SKM-1 treated with dmso at 0.1 percent for 144 hours (cell line): ENCODE measurements around the gene SOX1.

Experiments
- DNase-seq: peaks from one replicate; lab custom pipeline; 2025; ENCODE audit not compliant: unreplicated experiment; lab: John Stamatoyannopoulos, UW

The SOX1 gene

GRCh38 chr13:112067116-112067741, at the start of gene SOX1:
TSS of gene SOX1 (plus strand) at chr13:112067149. CDS start at chr13:112067659, 510 bp downstream.
- no peak for DNase-seq

GRCh38 chr13:112024577-112024976, 42.4 kb upstream of the SOX1 start:
- DNase-seq = no peak

GRCh38 chr13:112027250-112027649, 39.7 kb upstream of the SOX1 start:
- no peak for DNase-seq

- no peak for DNase-seq
These were observed 38.5 kb upstream of the SOX1 start for GRCh38 chr13:112028481-112028880.

- DNase-seq = no peak
These were observed 37.8 kb upstream of the SOX1 start for GRCh38 chr13:112029143-112029542.

- no peak for DNase-seq
These were observed 34.6 kb upstream of the SOX1 start for GRCh38 chr13:112032186-112032993.

- DNase-seq = no peak
These were observed 32.7 kb upstream of the SOX1 start for GRCh38 chr13:112034231-112034630.

- DNase-seq = no peak
These were observed 32.1 kb upstream of the SOX1 start for GRCh38 chr13:112034846-112035245.

GRCh38 chr13:112042496-112042895, 24.5 kb upstream of the SOX1 start:
- no peak for DNase-seq

- DNase-seq = no peak
These were observed 14.7 kb upstream of the SOX1 start for GRCh38 chr13:112052213-112052612.

GRCh38 chr13:112053167-112053743, 13.7 kb upstream of the SOX1 start:
- no peak for DNase-seq

GRCh38 chr13:112053744-112054615, 13.0 kb upstream of the SOX1 start:
- no peak for DNase-seq

GRCh38 chr13:112054616-112055015, 12.3 kb upstream of the SOX1 start:
- no peak for DNase-seq

- DNase-seq = no peak
These were observed 11.7 kb upstream of the SOX1 start for GRCh38 chr13:112055036-112055914.

- no peak for DNase-seq
These were observed 11.1 kb upstream of the SOX1 start for GRCh38 chr13:112055915-112056269.

- DNase-seq = no peak
These were observed 10.6 kb upstream of the SOX1 start for GRCh38 chr13:112056284-112056727.

GRCh38 chr13:112056739-112057438, 10.1 kb upstream of the SOX1 start:
- DNase-seq = no peak

GRCh38 chr13:112057439-112057735, 9.6 kb upstream of the SOX1 start:
- DNase-seq = no peak

GRCh38 chr13:112057736-112058518, 9.0 kb upstream of the SOX1 start:
- no peak for DNase-seq
